Measurements from ENCODE around the gene IFI6. TPM values are rescaled to one million over a fixed set of nuclear protein-coding genes. Genes with fewer than 3 reads are reported as not detected.

Gene IFI6
- total RNA-seq, 1 experiment from 2014 or later, result 14.8 TPM

- DNase-seq (ENCODE audit: low read depth, low spot score) (no peak), ATAC-seq (no peak)
- ChIA-PET POLR2A (no interaction called here), CTCF (interaction anchor here (0.8 kb wide), 1 partner anchor 44 kb away, joined by 3 read pairs; no protein-coding TSS in a partner anchor), RAD21 (ENCODE audit: low non-redundant PET in 1 of 2, low total read pairs in 2 of 2, uncharacterized antibody in 2 of 2, unreplicated experiment in 2 of 2) (no interaction called here)
- Histone ChIP-seq H3K27ac (ENCODE audit: low read depth, low read length) (no peak overlapping the region), H3K9ac (ENCODE audit: low read length) (no peak overlapping the region), H3K4me2 (ENCODE audit: low read length) (no peak overlapping the region), H3K27me3 (ENCODE audit: insufficient read depth, low read length) (no peaks in the 10 kb centered on the region), H2AFZ (ENCODE audit: low read depth, low read length, poor library complexity, severe bottlenecking) (no peak overlapping the region), H3K79me2 (ENCODE audit: insufficient read depth, low read length) (no peaks in the 10 kb centered on the region), H3K9me2 (ENCODE audit: insufficient read depth) (no peaks in the 10 kb centered on the region), H4K20me1 (ENCODE audit: insufficient read depth) (no peaks in the 10 kb centered on the region), H3K36me3 (ENCODE audit: control insufficient read depth in 1 of 2, insufficient read depth in 2 of 2, low read length in 2 of 2) (no peaks in the 10 kb centered on the region), H3K4me3 (replicated peaks in 1 of 2; ENCODE audit: low read depth in 1 of 2, low read length in 2 of 2) (no peak overlapping the region), H3K9me3 (ENCODE audit: control insufficient read depth in 1 of 2, insufficient read depth in 1 of 2, low read depth in 1 of 2, low read length in 2 of 2) (no peaks in the 10 kb centered on the region), H3K4me1 (ENCODE audit: control insufficient read depth in 1 of 2, insufficient read depth in 2 of 2, low read length in 2 of 2) (peaks cover 0 to 8% of the 10 kb centered on the region in 2 experiments; a peak in 2 of 4 replicates)
- intact Hi-C loops (cut with micrococcal nuclease), result no loop called here
- BruUV-seq (replicated peaks), result no TSS peak
- TF ChIP-seq CEBPB (IDR thresholded peaks at IDR 0.05; ENCODE audit: low read depth) (no peak), SRF (IDR thresholded peaks at IDR 0.05; ENCODE audit: low read depth) (no peak), POLR2AphosphoS5 (IDR thresholded peaks at IDR 0.05; ENCODE audit: low read depth, low read length) (no peak), ELF1 (IDR thresholded peaks at IDR 0.05; ENCODE audit: borderline replicate concordance, low read depth) (no peak), REST (IDR thresholded peaks at IDR 0.05; ENCODE audit: low read depth) (no peak), JUND (IDR thresholded peaks at IDR 0.05) (no peak), CBX3 (IDR thresholded peaks at IDR 0.05; ENCODE audit: low read depth) (no peak), ZBTB33 (IDR thresholded peaks at IDR 0.05; ENCODE audit: extremely low read depth, insufficient replicate concordance, low read length) (no peak), TCF7L2 (IDR thresholded peaks at IDR 0.05; ENCODE audit: borderline replicate concordance, extremely low read depth, insufficient read depth, insufficient read length) (no peak), YY1 (IDR thresholded peaks at IDR 0.05; ENCODE audit: extremely low read depth, insufficient replicate concordance, low read depth, low read length) (no peak), MAX (IDR thresholded peaks at IDR 0.05) (no peak), EZH2 (IDR thresholded peaks at IDR 0.05) (no peak), ZNF274 (IDR thresholded peaks at IDR 0.05; ENCODE audit: low read depth, low read length) (no peak)
- TF ChIP-seq, protein P1, sequence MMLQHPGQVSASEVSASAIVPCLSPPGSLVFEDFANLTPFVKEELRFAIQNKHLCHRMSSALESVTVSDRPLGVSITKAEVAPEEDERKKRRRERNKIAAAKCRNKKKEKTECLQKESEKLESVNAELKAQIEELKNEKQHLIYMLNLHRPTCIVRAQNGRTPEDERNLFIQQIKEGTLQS (IDR thresholded peaks at IDR 0.05), result no peak
Measured at GRCh38 chr1:27618341-27619082, 53.5 kb downstream of the IFI6 start.

Data from HCT116 (cell line).